Measurements from ENCODE around the gene TTC7B. TPM values are rescaled to one million over a fixed set of nuclear protein-coding genes. Genes with fewer than 3 reads are reported as not detected.

Gene TTC7B
- total and polyA plus RNA-seq, 9 of the 15 experiments (the other 6 are each of a cell fraction or from before 2014, with no cell fraction given) = 2.2 to 77.2 (median 36.7) TPM

- in situ Hi-C loops (cut with MboI) (no loop called here), intact Hi-C loops (cut with micrococcal nuclease) (no loop called here)
- Histone ChIP-seq H2AFZ (ENCODE audit: low read depth, low read length) (no peak overlapping the region), H3K36me3 (ENCODE audit: control insufficient read depth, insufficient read depth, low read length) (peaks cover 21% of the 10 kb centered on the region; the same call in 2 of the 3 replicates), H3K27me3 (ENCODE audit: control insufficient read depth in 2 of 2, insufficient read depth in 2 of 2, low read length in 2 of 2) (no peaks in the 10 kb centered on the region), H3K27ac (ENCODE audit: extremely low read depth, low read depth, low read length) (no peak overlapping the region), H3K79me2 (ENCODE audit: control insufficient read depth, insufficient read depth, low read length) (no peaks in the 10 kb centered on the region), H3K4me1 (replicated peaks in 1 of 2; ENCODE audit: control insufficient read depth in 2 of 2, insufficient read depth in 2 of 2, low read length in 2 of 2) (peaks cover 0 to under 1% of the 10 kb centered on the region in 2 experiments; a peak in 1 of 5 replicates), H3K4me2 (ENCODE audit: insufficient read depth, low read length) (no peak overlapping the region), H3K4me3 (no peak overlapping the region), H4K20me1 (replicated peaks; ENCODE audit: control insufficient read depth, insufficient read depth, low read length) (no peaks in the 10 kb centered on the region), H3K9me1 (ENCODE audit: control insufficient read depth, insufficient read depth, low read length) (no peaks in the 10 kb centered on the region), H3K9me3 (replicated peaks; ENCODE audit: control insufficient read depth, insufficient read depth, low read depth, low read length) (no peaks in the 10 kb centered on the region), H3K9ac (ENCODE audit: insufficient read depth in 1 of 2, low read depth in 2 of 2, low read length in 2 of 2) (no peak overlapping the region)
- POLR2A ChIA-PET = no interaction called here
- no peak for ATAC-seq
- BruUV-seq (replicated peaks) = no TSS peak
- TF ChIP-seq ZC3H11A (IDR thresholded peaks at IDR 0.05; ENCODE audit: low read depth, low read length) = no peak
- no peak for TF ChIP-seq MAFG (tag; conservative IDR thresholded peaks at IDR 0.05)
- no peak for TF ChIP-seq KLF13 (tag; IDR thresholded peaks at IDR 0.05; ENCODE audit: borderline replicate concordance, low read depth)
- no peak for TF ChIP-seq ZNF764 (CRISPR knock-in tag; IDR thresholded peaks at IDR 0.05; ENCODE audit: low read depth)
- no peak for TF ChIP-seq ZNF511 (CRISPR knock-in tag; IDR thresholded peaks at IDR 0.05)
- 83% methylated on average over 2 of the region's 3 CpGs for WGBS (ENCODE audit: insufficient coverage, low coverage, missing lambda C conversion rate)
- CTCF ChIA-PET (ENCODE audit: low intra/inter-chr PET ratio) = no interaction called here
- DNase-seq (ENCODE audit: extremely low read depth in 1 of 4, low spot score in 3 of 4) = no peak
- FAIRE-seq = no peak
Observed at GRCh38 chr14:90649557-90650135, 166.6 kb downstream of the TTC7B start.

- no peaks in the 10 kb centered on the region for H3K9me1 ChIP-seq (ENCODE audit: control insufficient read depth, insufficient read depth, low read length)
- no peaks in the 10 kb centered on the region for H3K27me3 ChIP-seq (ENCODE audit: control insufficient read depth in 2 of 2, insufficient read depth in 2 of 2, low read length in 2 of 2)
- FAIRE-seq (no peak), DNase-seq (ENCODE audit: extremely low read depth in 1 of 4, low spot score in 3 of 4) (no peak), ATAC-seq (no peak)
- TF ChIP-seq HNRNPUL1 (IDR thresholded peaks at IDR 0.05; ENCODE audit: low read length) (no peak), HEY1 (CRISPR knock-in tag; IDR thresholded peaks at IDR 0.05; ENCODE audit: borderline replicate concordance) (no peak), KLF6 (CRISPR knock-in tag; IDR thresholded peaks at IDR 0.05; ENCODE audit: borderline replicate concordance) (no peak), ZBTB9 (CRISPR knock-in tag; IDR thresholded peaks at IDR 0.05) (no peak), ARHGAP35 (IDR thresholded peaks at IDR 0.05; ENCODE audit: partially characterized antibody) (no peak), SMARCC2 (IDR thresholded peaks at IDR 0.05; ENCODE audit: low read depth) (no peak), GTF2F1 (IDR thresholded peaks at IDR 0.05; ENCODE audit: low read depth, low read length) (no peak), CGGBP1 (CRISPR knock-in tag; IDR thresholded peaks at IDR 0.05) (no peak)
- BruUV-seq (replicated peaks) = no TSS peak
- H3K9ac ChIP-seq (ENCODE audit: insufficient read depth in 1 of 2, low read depth in 2 of 2, low read length in 2 of 2) = no peak overlapping the region
- H3K27ac ChIP-seq (ENCODE audit: extremely low read depth, low read depth, low read length) = no peak overlapping the region
- H3K79me2 ChIP-seq (ENCODE audit: control insufficient read depth, insufficient read depth, low read length) = no peaks in the 10 kb centered on the region
- ChIA-PET POLR2A (no interaction called here), CTCF (ENCODE audit: low intra/inter-chr PET ratio) (no interaction called here)
- peaks cover 18% of the 10 kb centered on the region; the same call in 2 of the 3 replicates for H3K36me3 ChIP-seq (ENCODE audit: control insufficient read depth, insufficient read depth, low read length)
- no peak overlapping the region for H3K4me3 ChIP-seq
- no peaks in the 10 kb centered on the region for H4K20me1 ChIP-seq (replicated peaks; ENCODE audit: control insufficient read depth, insufficient read depth, low read length)
- WGBS (ENCODE audit: insufficient coverage, low coverage, missing lambda C conversion rate) = 82% methylated on average over 4 of the region's 4 CpGs
- no peak overlapping the region for H3K4me2 ChIP-seq (ENCODE audit: insufficient read depth, low read length)
- no peaks in the 10 kb centered on the region for H3K4me1 ChIP-seq (replicated peaks in 1 of 2; ENCODE audit: control insufficient read depth in 2 of 2, insufficient read depth in 2 of 2, low read length in 2 of 2)
- intact Hi-C loops (cut with micrococcal nuclease) (no loop called here), in situ Hi-C loops (cut with MboI) (no loop called here)
- no peaks in the 10 kb centered on the region for H3K9me3 ChIP-seq (replicated peaks; ENCODE audit: control insufficient read depth, insufficient read depth, low read depth, low read length)
- no peak overlapping the region for H2AFZ ChIP-seq (ENCODE audit: low read depth, low read length)
Observed at GRCh38 chr14:90649083-90649482, 167.1 kb downstream of the TTC7B start.

Data from K562 (cell line).